GM13976 (cell line): Measurements from ENCODE around the gene KRTCAP2.

Experiments used
- DNase-seq: peaks from one replicate; pipeline ENCODE4 v3.0.0; 2012; ENCODE audit warnings: low spot score
- CTCF ChIP-seq: IDR thresholded peaks from 2 replicates; pipeline ENCODE4 v1.5.1; 2012; ENCODE audit warnings: borderline replicate concordance, mild to moderate bottlenecking; ENCODE audit not compliant: insufficient read depth; ENCODE audit errors: extremely low read depth, missing control alignments, control extremely low read depth
- in situ Hi-C: fragments of 300-500 bp; cut with MboI; formaldehyde crosslinking; loops from one replicate; pipeline ENCODE4 v1.12.0; 2022; ENCODE audit warnings: low sequenced_read_pairs, mixed read lengths, inconsistent platforms; ENCODE audit not compliant: unreplicated experiment

The KRTCAP2 gene

GRCh38 chr1:155209312-155209721 is 36.2 kb upstream of the KRTCAP2 start:
- no peak for DNase-seq
- in situ Hi-C loops, result no loop called here
- TF ChIP-seq CTCF, result no peak

GRCh38 chr1:155208541-155209311 is 35.6 kb upstream of the KRTCAP2 start, which contains the start of gene MTX1:
TSS of gene MTX1 (plus strand) at chr1:155208695. CDS start at chr1:155208805, 110 bp downstream.
- peak; percentile 93 for DNase-seq
- in situ Hi-C loops, result no loop called here
- no peak for TF ChIP-seq CTCF

GRCh38 chr1:155207806-155208540 is 34.9 kb upstream of the KRTCAP2 start, which contains the start of gene THBS3:
TSS of gene THBS3 (minus strand) at chr1:155207897. CDS start at chr1:155207876, 21 bp downstream.
- DNase-seq, result no peak
- in situ Hi-C loops, result no loop called here
- TF ChIP-seq CTCF, result no peak

GRCh38 chr1:155206891-155207805 is 34.0 kb upstream of the KRTCAP2 start:
- DNase-seq, result peak; percentile 87
- in situ Hi-C loops, result no loop called here
- TF ChIP-seq CTCF, result peak; percentile 71

- TF ChIP-seq CTCF, result no peak
- in situ Hi-C loops, result no loop called here
- DNase-seq, result no peak
Observed at GRCh38 chr1:155205969-155206593, 33.0 kb upstream of the KRTCAP2 start.
